Amniotic stem cell (primary cell): ENCODE data around the gene IL4.

Source experiments
- DNase-seq: peaks from one replicate; lab custom pipeline; 2025; lab: John Stamatoyannopoulos, UW

The IL4 gene

GRCh38 chr5:132658381-132659302 lies 15.1 kb upstream of the IL4 start:
- no peak for DNase-seq

- no peak for DNase-seq
Measured at GRCh38 chr5:132659598-132660493, 13.9 kb upstream of the IL4 start.

GRCh38 chr5:132661231-132662003 lies 12.4 kb upstream of the IL4 start:
- DNase-seq = no peak

GRCh38 chr5:132662004-132662401 lies 11.8 kb upstream of the IL4 start:
- no peak for DNase-seq

GRCh38 chr5:132662925-132663770 lies 10.6 kb upstream of the IL4 start:
- DNase-seq = no peak

- DNase-seq = no peak
Measured at GRCh38 chr5:132663771-132664695, 9.8 kb upstream of the IL4 start.

- no peak for DNase-seq
Measured at GRCh38 chr5:132664696-132665209, 9.0 kb upstream of the IL4 start.

GRCh38 chr5:132665574-132666080 lies 8.2 kb upstream of the IL4 start:
- no peak for DNase-seq

GRCh38 chr5:132666310-132667123 lies 7.3 kb upstream of the IL4 start:
- no peak for DNase-seq

GRCh38 chr5:132667309-132667708 lies 6.5 kb upstream of the IL4 start:
- DNase-seq = no peak

- DNase-seq = no peak
Measured at GRCh38 chr5:132667761-132668705, 5.8 kb upstream of the IL4 start.

GRCh38 chr5:132668706-132669454 lies 4.9 kb upstream of the IL4 start:
- no peak for DNase-seq

- no peak for DNase-seq
Measured at GRCh38 chr5:132669455-132669820, 4.4 kb upstream of the IL4 start.

GRCh38 chr5:132669966-132670882 lies 3.6 kb upstream of the IL4 start:
- DNase-seq = no peak

GRCh38 chr5:132671000-132671399 lies 2.8 kb upstream of the IL4 start:
- DNase-seq = no peak

GRCh38 chr5:132673488-132673887 lies 301 bp upstream of the IL4 start:
- DNase-seq = no peak
